Measurements from ENCODE around the gene NFATC3. TPM values are rescaled to one million over a fixed set of nuclear protein-coding genes. Genes with fewer than 3 reads are reported as not detected.

Gene NFATC3
- polyA plus RNA-seq, 3 donors: 14.3 to 21.8 (median 15.8) TPM

DNA sequence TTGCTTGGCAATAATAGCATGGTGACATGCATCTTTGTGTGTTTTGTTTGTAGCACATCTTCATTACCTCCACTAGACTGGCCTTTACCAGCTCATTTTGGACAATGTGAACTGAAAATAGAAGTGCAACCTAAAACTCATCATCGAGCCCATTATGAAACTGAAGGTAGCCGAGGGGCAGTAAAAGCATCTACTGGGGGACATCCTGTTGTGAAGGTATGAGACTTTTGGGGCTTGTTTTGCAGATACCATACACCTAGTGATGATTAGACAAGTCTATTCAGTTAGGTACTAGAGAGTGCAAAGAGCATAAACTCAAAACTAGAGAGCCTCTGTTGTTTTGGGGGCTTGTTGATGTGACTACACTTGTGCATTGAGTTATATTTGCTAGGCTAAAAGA is 41.2 kb downstream of the NFATC3 start:
- TF ChIP-seq, protein P1, sequence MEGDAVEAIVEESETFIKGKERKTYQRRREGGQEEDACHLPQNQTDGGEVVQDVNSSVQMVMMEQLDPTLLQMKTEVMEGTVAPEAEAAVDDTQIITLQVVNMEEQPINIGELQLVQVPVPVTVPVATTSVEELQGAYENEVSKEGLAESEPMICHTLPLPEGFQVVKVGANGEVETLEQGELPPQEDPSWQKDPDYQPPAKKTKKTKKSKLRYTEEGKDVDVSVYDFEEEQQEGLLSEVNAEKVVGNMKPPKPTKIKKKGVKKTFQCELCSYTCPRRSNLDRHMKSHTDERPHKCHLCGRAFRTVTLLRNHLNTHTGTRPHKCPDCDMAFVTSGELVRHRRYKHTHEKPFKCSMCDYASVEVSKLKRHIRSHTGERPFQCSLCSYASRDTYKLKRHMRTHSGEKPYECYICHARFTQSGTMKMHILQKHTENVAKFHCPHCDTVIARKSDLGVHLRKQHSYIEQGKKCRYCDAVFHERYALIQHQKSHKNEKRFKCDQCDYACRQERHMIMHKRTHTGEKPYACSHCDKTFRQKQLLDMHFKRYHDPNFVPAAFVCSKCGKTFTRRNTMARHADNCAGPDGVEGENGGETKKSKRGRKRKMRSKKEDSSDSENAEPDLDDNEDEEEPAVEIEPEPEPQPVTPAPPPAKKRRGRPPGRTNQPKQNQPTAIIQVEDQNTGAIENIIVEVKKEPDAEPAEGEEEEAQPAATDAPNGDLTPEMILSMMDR (IDR thresholded peaks at IDR 0.05): no peak
- Histone ChIP-seq H3K4me3 (replicated peaks in 1 of 3; ENCODE audit: low read depth in 2 of 3, low read length in 3 of 3) (no peak overlapping the region), H3K27ac (ENCODE audit: low read depth in 1 of 2, low read length in 2 of 2) (peak overlapping the region in 1 of 2 donors; percentile 7), H3K9me3 (replicated peaks in 1 of 2; ENCODE audit: control insufficient read depth in 1 of 2, insufficient read depth in 1 of 2, low read length in 2 of 2) (no peaks in the 10 kb centered on the region), H3K9ac (ENCODE audit: insufficient read depth, low read length, poor library complexity, severe bottlenecking) (no peak overlapping the region), H3K4me2 (replicated peaks; ENCODE audit: extremely low read depth, low read length, poor library complexity, severe bottlenecking) (no peak overlapping the region), H3K36me3 (replicated peaks in 1 of 2; ENCODE audit: control insufficient read depth in 1 of 2, insufficient read depth in 2 of 2, low read length in 2 of 2) (peaks cover 20 to 38% of the 10 kb centered on the region in 2 donors), H3K79me2 (ENCODE audit: insufficient read depth, low read length) (peaks cover 75% of the 10 kb centered on the region), H3K4me1 (ENCODE audit: control insufficient read depth in 1 of 2, insufficient read depth in 2 of 2, low read length in 2 of 2) (no peaks in the 10 kb centered on the region), H2AFZ (ENCODE audit: insufficient read depth, low read depth, low read length, poor library complexity, severe bottlenecking) (no peak overlapping the region), H3K27me3 (ENCODE audit: control insufficient read depth in 2 of 2, insufficient read depth in 2 of 2, low read length in 2 of 2) (no peaks in the 10 kb centered on the region), H4K20me1 (ENCODE audit: insufficient read depth, low read length) (peaks cover 85% of the 10 kb centered on the region)
- peaks cover 39 to 55% of the 10 kb centered on the region in 2 donors for H3K36me3 Mint-ChIP-seq
- H3K4me3 Mint-ChIP-seq: no peak overlapping the region
- H3K27me3 Mint-ChIP-seq (ENCODE audit: low read depth in 3 of 3): no peaks in the 10 kb centered on the region
- intact Hi-C loops (cut with micrococcal nuclease): no loop called here
- WGBS (ENCODE audit: insufficient coverage): 73% methylated on average over 2 of the region's 2 CpGs
- DNase-seq: no peak
- peaks cover 17% of the 10 kb centered on the region for H3K4me1 Mint-ChIP-seq
- no peak overlapping the region for H3K27ac Mint-ChIP-seq
- H3K9me3 Mint-ChIP-seq: no peaks in the 10 kb centered on the region

DNA sequence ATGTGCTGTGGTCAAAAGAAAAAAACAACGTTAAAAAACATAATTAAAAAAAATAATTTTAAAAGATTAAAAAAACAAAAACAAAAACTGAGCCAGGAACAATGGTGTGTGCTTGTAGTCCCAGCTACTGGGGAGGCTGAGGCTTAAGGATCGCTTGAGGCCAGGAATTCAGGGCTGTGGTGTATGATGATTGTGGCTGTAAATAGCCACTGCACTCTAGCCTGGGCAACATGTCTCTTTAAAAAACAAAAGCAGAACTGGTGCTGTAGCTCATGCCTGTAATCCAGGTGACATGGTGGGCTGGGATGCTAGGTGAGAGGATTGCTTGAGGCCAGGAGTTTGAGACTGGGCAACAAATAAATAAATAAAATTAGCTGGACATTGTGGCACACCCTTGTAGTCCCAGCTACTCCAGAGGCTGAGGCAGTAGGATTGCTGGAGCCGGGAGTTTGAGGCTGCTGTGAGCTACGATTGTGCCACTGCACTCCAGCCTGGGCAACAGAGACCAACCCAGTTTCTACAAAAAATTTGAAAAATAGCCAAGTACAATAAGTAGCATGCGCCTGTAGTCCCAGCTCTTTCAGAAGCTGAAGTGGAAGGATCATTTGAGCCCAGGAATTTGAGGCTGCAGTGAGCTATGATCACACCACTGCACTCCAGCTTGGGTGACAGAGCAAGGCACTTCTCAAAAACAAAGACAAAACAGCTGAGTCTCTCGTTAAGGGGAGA is 43.6 kb downstream of the NFATC3 start:
- Histone ChIP-seq H3K9me3 (replicated peaks in 1 of 2; ENCODE audit: control insufficient read depth in 1 of 2, insufficient read depth in 1 of 2, low read length in 2 of 2) (no peaks in the 10 kb centered on the region), H3K27me3 (ENCODE audit: control insufficient read depth in 2 of 2, insufficient read depth in 2 of 2, low read length in 2 of 2) (no peaks in the 10 kb centered on the region), H3K27ac (ENCODE audit: low read depth in 1 of 2, low read length in 2 of 2) (peak overlapping the region in 1 of 2 donors; percentile 56), H3K4me3 (replicated peaks in 1 of 3; ENCODE audit: low read depth in 2 of 3, low read length in 3 of 3) (no peak overlapping the region), H3K9ac (ENCODE audit: insufficient read depth, low read length, poor library complexity, severe bottlenecking) (no peak overlapping the region), H3K36me3 (replicated peaks in 1 of 2; ENCODE audit: control insufficient read depth in 1 of 2, insufficient read depth in 2 of 2, low read length in 2 of 2) (peaks cover 10 to 30% of the 10 kb centered on the region in 2 donors), H2AFZ (ENCODE audit: insufficient read depth, low read depth, low read length, poor library complexity, severe bottlenecking) (no peak overlapping the region), H4K20me1 (ENCODE audit: insufficient read depth, low read length) (peaks cover 78% of the 10 kb centered on the region), H3K4me1 (ENCODE audit: control insufficient read depth in 1 of 2, insufficient read depth in 2 of 2, low read length in 2 of 2) (no peaks in the 10 kb centered on the region), H3K79me2 (ENCODE audit: insufficient read depth, low read length) (peaks cover 70% of the 10 kb centered on the region), H3K4me2 (replicated peaks; ENCODE audit: extremely low read depth, low read length, poor library complexity, severe bottlenecking) (no peak overlapping the region)
- no peaks in the 10 kb centered on the region for H3K9me3 Mint-ChIP-seq
- TF ChIP-seq, protein P1 (IDR thresholded peaks at IDR 0.05): no peak
- peaks cover 30% of the 10 kb centered on the region for H3K4me1 Mint-ChIP-seq
- no peaks in the 10 kb centered on the region for H3K27me3 Mint-ChIP-seq (ENCODE audit: low read depth in 3 of 3)
- H3K36me3 Mint-ChIP-seq: peaks cover 34 to 57% of the 10 kb centered on the region in 2 donors
- DNase-seq: no peak
- H3K4me3 Mint-ChIP-seq: no peak overlapping the region
- WGBS (ENCODE audit: insufficient coverage): 98% methylated on average over 4 of the region's 6 CpGs
- intact Hi-C loops (cut with micrococcal nuclease): no loop called here
- peak overlapping the region in 3 of 7 donors; percentile 18 to 63 (median 30) for H3K27ac Mint-ChIP-seq

Measured in CD14-positive monocyte (primary cell).